HEK293T (cell line): ENCODE results near the gene TANC1.
A peak's percentile ranks its signal among the peaks of the same experiment; 100 is the strongest.

Experiments
- CTCF ChIA-PET: fragments of 350-600 bp; formaldehyde crosslinking; extraction: SDS; loops from one replicate; lab custom pipeline; 2021; ENCODE audit warnings: antibody characterized with exemption, inconsistent platforms; lab: Yijun Ruan, JAX
- POLR2A ChIA-PET: fragments of 350-600 bp; formaldehyde crosslinking; extraction: SDS; loops from one replicate; lab custom pipeline; 2020; ENCODE audit warnings: antibody characterized with exemption, inconsistent platforms; lab: Yijun Ruan, JAX
- DNase-seq: peaks from one replicate; pipeline ENCODE4 v3.0.0; 2012; ENCODE audit warnings: mixed read lengths; ENCODE audit errors: extremely low spot score
- ARNT ChIP-seq: fragments of 450-650 bp; IDR thresholded peaks from 2 replicates; pipeline ENCODE4 v1.6.1; 2017; ENCODE audit warnings: mild to moderate bottlenecking
- BHLHE40 ChIP-seq: fragments of 450-650 bp; IDR thresholded peaks from 2 replicates; pipeline ENCODE4 v1.6.1; 2016; ENCODE audit warnings: mild to moderate bottlenecking, moderate library complexity, borderline replicate concordance
- CTBP1 ChIP-seq: fragments of 450-650 bp; IDR thresholded peaks from 2 replicates; pipeline ENCODE4 v1.6.1; 2016; ENCODE audit warnings: borderline replicate concordance
- ELF4 ChIP-seq: fragments of 450-650 bp; IDR thresholded peaks from 2 replicates; pipeline ENCODE4 v1.6.1; 2017; ENCODE audit warnings: antibody characterized with exemption
- FOXA1 ChIP-seq: fragments of 450-650 bp; IDR thresholded peaks from 2 replicates; pipeline ENCODE4 v1.6.1; 2016; ENCODE audit warnings: mild to moderate bottlenecking
- FOXK2 ChIP-seq: fragments of 450-650 bp; IDR thresholded peaks from 2 replicates; pipeline ENCODE4 v1.6.1; 2016; ENCODE audit warnings: mild to moderate bottlenecking
- FOXM1 ChIP-seq: fragments of 450-650 bp; IDR thresholded peaks from 2 replicates; pipeline ENCODE4 v1.6.1; 2017; ENCODE audit warnings: mild to moderate bottlenecking, borderline replicate concordance
- HDGF ChIP-seq: fragments of 450-650 bp; IDR thresholded peaks from 2 replicates; pipeline ENCODE4 v1.6.1; 2017; ENCODE audit warnings: antibody characterized with exemption, borderline replicate concordance
- L3MBTL2 ChIP-seq: fragments of 450-650 bp; conservative IDR thresholded peaks from 2 replicates; pipeline ENCODE4 v1.6.1; 2016; ENCODE audit warnings: mild to moderate bottlenecking
- LEF1 ChIP-seq: fragments of 450-650 bp; IDR thresholded peaks from 2 replicates; pipeline ENCODE4 v1.6.1; 2017; ENCODE audit warnings: mild to moderate bottlenecking, borderline replicate concordance
- NFRKB ChIP-seq: fragments of 450-650 bp; IDR thresholded peaks from 2 replicates; pipeline ENCODE4 v1.6.1; 2016; ENCODE audit warnings: mild to moderate bottlenecking, moderate library complexity
- PKNOX1 ChIP-seq: fragments of 450-650 bp; IDR thresholded peaks from 2 replicates; pipeline ENCODE4 v1.6.1; 2016
- SP1 ChIP-seq: fragments of 450-650 bp; IDR thresholded peaks from 2 replicates; pipeline ENCODE4 v1.6.1; 2017
- SUZ12 ChIP-seq: fragments of 450-650 bp; IDR thresholded peaks from 2 replicates; pipeline ENCODE4 v1.6.1; 2016; ENCODE audit warnings: mild to moderate bottlenecking
- TARDBP ChIP-seq: fragments of 450-650 bp; IDR thresholded peaks from 2 replicates; pipeline ENCODE4 v1.6.1; 2016
- ZNF384 ChIP-seq: fragments of 450-650 bp; IDR thresholded peaks from 2 replicates; pipeline ENCODE4 v1.6.1; 2016

Gene TANC1

GRCh38 chr2:159060518-159060917, 92.1 kb downstream of the TANC1 start:
- ChIA-PET POLR2A (no interaction called here), CTCF (interaction anchor here (0.7 kb wide), 1 partner anchor 58 kb away, joined by 5 read pairs; no protein-coding TSS in a partner anchor)
- TF ChIP-seq FOXM1 (no peak), ARNT (no peak), SUZ12 (no peak), LEF1 (no peak), BHLHE40 (no peak), NFRKB (no peak), ELF4 (no peak), TARDBP (no peak), FOXA1 (no peak), PKNOX1 (no peak), HDGF (no peak), ZNF384 (no peak), FOXK2 (no peak), SP1 (no peak), L3MBTL2 (no peak), CTBP1 (no peak)
- DNase-seq, result no peak

- CTCF ChIA-PET, result interaction anchor here (0.8 kb wide), 2 partner anchors 9 to 28 kb away, joined by 3 to 4 read pairs; no protein-coding TSS in a partner anchor
- POLR2A ChIA-PET, result interaction anchor here (1.5 kb wide), 1 partner anchor 32 kb away, joined by 4 read pairs; no protein-coding TSS in a partner anchor
- TF ChIP-seq L3MBTL2 (no peak), CTBP1 (no peak), ELF4 (no peak), SP1 (no peak), LEF1 (no peak), TARDBP (no peak), FOXK2 (no peak), HDGF (no peak), PKNOX1 (no peak), FOXA1 (no peak), ZNF384 (no peak), FOXM1 (no peak)
Measured at GRCh38 chr2:159063677-159064076, 95.2 kb downstream of the TANC1 start.

GRCh38 chr2:159064446-159065301, 96.2 kb downstream of the TANC1 start:
- DNase-seq, result peak; percentile 36
- ChIA-PET POLR2A (interaction anchor here (0.7 to 1.5 kb wide), 2 partner anchors 10 to 33 kb away, joined by 4 read pairs; no protein-coding TSS in a partner anchor), CTCF (interaction anchor here (0.6 to 1.0 kb wide), 2 partner anchors 10 to 221 kb away, joined by 3 read pairs; no protein-coding TSS in a partner anchor)
- TF ChIP-seq NFRKB (no peak), LEF1 (no peak), CTBP1 (no peak), ZNF384 (no peak), BHLHE40 (no peak), ELF4 (no peak), FOXM1 (no peak), TARDBP (no peak), FOXK2 (no peak), FOXA1 (no peak), ARNT (no peak), HDGF (no peak), SP1 (no peak), PKNOX1 (no peak), SUZ12 (no peak), L3MBTL2 (no peak)

More at GRCh38 chr2:159063677-159064076, 95.2 kb downstream of the TANC1 start:
- DNase-seq, result no peak

GRCh38 chr2:159065313-159065712, 96.9 kb downstream of the TANC1 start:
- ChIA-PET POLR2A (interaction anchor here (0.7 kb wide), 1 partner anchor 10 kb away, joined by 4 read pairs; no protein-coding TSS in a partner anchor), CTCF (interaction anchor here (0.6 to 1.0 kb wide), 2 partner anchors 11 to 220 kb away, joined by 3 read pairs; no protein-coding TSS in a partner anchor)
- DNase-seq, result no peak
- no peak for TF ChIP-seq FOXM1
- no peak for TF ChIP-seq ARNT
- no peak for TF ChIP-seq NFRKB
- no peak for TF ChIP-seq FOXA1
- TF ChIP-seq PKNOX1, result no peak
- no peak for TF ChIP-seq LEF1
- no peak for TF ChIP-seq CTBP1
- TF ChIP-seq SUZ12, result no peak
- no peak for TF ChIP-seq ZNF384
- TF ChIP-seq BHLHE40, result no peak
- no peak for TF ChIP-seq HDGF
- TF ChIP-seq ELF4, result no peak
- no peak for TF ChIP-seq SP1
- no peak for TF ChIP-seq FOXK2

GRCh38 chr2:159065891-159066290, 97.5 kb downstream of the TANC1 start:
- TF ChIP-seq BHLHE40 (no peak), FOXA1 (no peak), SP1 (no peak), HDGF (no peak), FOXM1 (no peak), L3MBTL2 (no peak), ZNF384 (no peak), PKNOX1 (no peak), SUZ12 (no peak), TARDBP (no peak), FOXK2 (no peak), CTBP1 (no peak), ARNT (no peak), LEF1 (no peak), NFRKB (no peak), ELF4 (no peak)
- no peak for DNase-seq
- CTCF ChIA-PET, result interaction anchor here (1.0 kb wide), 1 partner anchor 12 kb away, joined by 3 read pairs; no protein-coding TSS in a partner anchor
- POLR2A ChIA-PET, result no interaction called here
